HepG2 (cell line): ENCODE data around the gene MRPL48. TPM values are rescaled to one million over a fixed set of nuclear protein-coding genes. Genes with fewer than 3 reads are reported as not detected.

ENCODE experiments used
- HNRNPUL1 ChIP-seq: fragments of 200-400 bp; formaldehyde crosslinking; IDR thresholded peaks from 2 replicates; pipeline ENCODE4 v1.6.1; 2017; ENCODE audit warnings: low read depth, mild to moderate bottlenecking, low read length, moderate library complexity
- PAF1 ChIP-seq: IDR thresholded peaks from 2 replicates; pipeline ENCODE4 v1.6.1; 2016; ENCODE audit warnings: missing genetic modification reagents, missing compliant biosample characterization
- PBX3 ChIP-seq: sonication (generic); formaldehyde crosslinking; IDR thresholded peaks from 2 replicates; pipeline ENCODE4 v1.8.1; 2023; ENCODE audit warnings: missing genetic modification reagents, inconsistent platforms, borderline replicate concordance
- RBM39 ChIP-seq: fragments of 200-400 bp; formaldehyde crosslinking; IDR thresholded peaks from one replicate; pipeline ENCODE4 v1.6.1; 2018; ENCODE audit warnings: antibody characterized with exemption, mild to moderate bottlenecking, low read depth, low read length; ENCODE audit not compliant: poor library complexity, severe bottlenecking
- TCF7 ChIP-seq: sonication (generic); IDR thresholded peaks from 2 replicates; pipeline ENCODE4 v1.6.1; 2016; ENCODE audit warnings: antibody characterized with exemption, low read depth
- UBTF ChIP-seq: sonication (generic); formaldehyde crosslinking; IDR thresholded peaks from 2 replicates; pipeline ENCODE4 v1.4.0; 2020; ENCODE audit warnings: mild to moderate bottlenecking, missing genetic modification reagents
- ZFP1 ChIP-seq: IDR thresholded peaks from 2 replicates; pipeline ENCODE4 v1.6.1; 2016
- ZFP37 ChIP-seq: sonication (generic); formaldehyde crosslinking; IDR thresholded peaks from 2 replicates; pipeline ENCODE4 v1.4.0; 2020; ENCODE audit warnings: missing genetic modification reagents, borderline replicate concordance
- polyA plus RNA-seq, 8 experiments: library from polyadenylated mRNA; depleted of rRNA in 3 of 8; stranded (reverse) in 7 of 8; unstranded in 1 of 8; fragments of >200 nt; fragmentation: Illumina TruSeq in 4 of 8; extraction: Trizol in 4 of 8; gene quantifications; 2 replicates each; pipeline versions ENCODE4 v1.2.1 to v1.2.3, GENCODE V29; 2011 to 2016; ENCODE audit warnings: low read depth in 4 of 8, missing spikeins in 1 of 8, mixed read lengths in 1 of 8; ENCODE audit not compliant: insufficient read depth in 1 of 8
- total RNA-seq, 5 experiments: library from RNA; depleted of rRNA; stranded (reverse); fragments of >200 nt; fragmentation: Illumina TruSeq; extraction: Trizol; gene quantifications; 2 replicates each; pipeline ENCODE4 v1.2.3, GENCODE V29; 2016; ENCODE audit warnings: low read depth in 1 of 5
- TF ChIP-seq, protein P1 (sequence below), 2 experiments: sonication (generic) in 1 of 2; formaldehyde crosslinking in 1 of 2; IDR thresholded peaks; 2 replicates each; pipeline versions ENCODE4 v1.4.0 to v1.6.1; 2016 to 2020; ENCODE audit warnings: borderline replicate concordance in 1 of 2, low read depth in 1 of 2, mild to moderate bottlenecking in 1 of 2, missing genetic modification reagents in 1 of 2
- TF ChIP-seq, protein P2 (sequence below): sonication (generic); formaldehyde crosslinking; IDR thresholded peaks from 2 replicates; pipeline ENCODE4 v1.8.1; 2023; ENCODE audit warnings: mild to moderate bottlenecking, inconsistent platforms, moderate library complexity, missing genetic modification reagents, borderline replicate concordance

MRPL48 gene
- total and polyA plus RNA-seq, 2 of the 13 experiments (the other 11 are each of a cell fraction or from before 2014, with no cell fraction given): 61.2 to 67.9 TPM

DNA sequence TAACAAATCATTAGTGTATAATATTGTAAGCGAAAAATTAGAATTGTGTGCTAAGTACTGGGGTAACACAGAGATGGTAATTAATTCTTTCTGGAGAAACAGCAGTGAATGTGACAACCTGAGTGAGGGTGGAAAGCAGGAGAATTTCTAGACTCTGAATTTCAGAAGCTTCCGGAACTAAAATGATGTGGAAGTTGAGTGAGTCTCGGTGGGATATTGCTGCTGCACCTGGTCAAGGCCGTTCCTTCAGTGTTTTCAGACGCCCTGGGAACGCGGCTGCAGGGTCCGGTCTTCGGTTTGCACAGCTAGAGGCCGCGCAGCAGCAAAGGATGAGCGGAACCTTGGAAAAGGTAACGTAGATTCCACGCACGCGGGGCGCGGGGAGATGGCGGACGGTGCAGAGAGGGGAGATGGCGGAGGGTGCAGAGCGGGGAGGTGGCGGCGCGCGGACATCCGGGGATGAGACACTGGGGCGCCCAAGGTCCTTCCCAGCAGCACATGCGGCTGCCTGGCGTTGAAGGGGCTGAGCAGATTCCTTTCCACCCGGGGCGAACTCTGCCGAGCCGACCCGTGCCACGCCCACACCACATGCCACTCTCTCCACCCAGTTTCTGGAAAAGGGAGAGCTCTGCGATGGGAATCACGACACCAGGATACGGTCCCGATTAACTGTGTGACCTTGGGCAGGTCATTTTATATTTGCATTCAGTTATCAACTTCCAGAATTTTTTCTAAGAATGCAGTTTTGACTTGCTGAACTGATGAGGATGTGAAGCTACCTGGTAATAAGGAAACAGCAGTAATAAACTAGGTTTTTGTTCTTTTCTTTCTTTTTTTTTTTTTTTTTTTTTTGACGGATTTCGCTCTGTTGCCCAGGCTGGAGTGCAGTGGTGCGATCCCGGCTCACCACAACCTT lies at the start of gene MRPL48 (continued):
- TF ChIP-seq ZFP1 (CRISPR knock-in tag): peak; percentile 50; the same call in 1 of the 2 replicates
- no peak for TF ChIP-seq RBM39
- TF ChIP-seq TCF7: no peak
- TF ChIP-seq PBX3 (CRISPR knock-in tag): no peak
- TF ChIP-seq HNRNPUL1: no peak
- TF ChIP-seq, protein P1, sequence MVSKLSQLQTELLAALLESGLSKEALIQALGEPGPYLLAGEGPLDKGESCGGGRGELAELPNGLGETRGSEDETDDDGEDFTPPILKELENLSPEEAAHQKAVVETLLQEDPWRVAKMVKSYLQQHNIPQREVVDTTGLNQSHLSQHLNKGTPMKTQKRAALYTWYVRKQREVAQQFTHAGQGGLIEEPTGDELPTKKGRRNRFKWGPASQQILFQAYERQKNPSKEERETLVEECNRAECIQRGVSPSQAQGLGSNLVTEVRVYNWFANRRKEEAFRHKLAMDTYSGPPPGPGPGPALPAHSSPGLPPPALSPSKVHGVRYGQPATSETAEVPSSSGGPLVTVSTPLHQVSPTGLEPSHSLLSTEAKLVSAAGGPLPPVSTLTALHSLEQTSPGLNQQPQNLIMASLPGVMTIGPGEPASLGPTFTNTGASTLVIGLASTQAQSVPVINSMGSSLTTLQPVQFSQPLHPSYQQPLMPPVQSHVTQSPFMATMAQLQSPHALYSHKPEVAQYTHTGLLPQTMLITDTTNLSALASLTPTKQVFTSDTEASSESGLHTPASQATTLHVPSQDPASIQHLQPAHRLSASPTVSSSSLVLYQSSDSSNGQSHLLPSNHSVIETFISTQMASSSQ (IDR thresholded peaks at IDR 0.05; ENCODE audit: low read depth): peak; percentile 50; the same call in 1 of the 2 replicates
- TF ChIP-seq, protein P1 (CRISPR knock-in tag; IDR thresholded peaks at IDR 0.05; ENCODE audit: borderline replicate concordance): peak; percentile 74; the same call in 1 of the 2 replicates
- TF ChIP-seq PAF1 (CRISPR knock-in tag): no peak
- 0 out of 2 replicates have a peak, but pooled peaks have one; percentile 31 for TF ChIP-seq ZFP37
- TF ChIP-seq UBTF (CRISPR knock-in tag): peak; percentile 81
- TF ChIP-seq, protein P2, sequence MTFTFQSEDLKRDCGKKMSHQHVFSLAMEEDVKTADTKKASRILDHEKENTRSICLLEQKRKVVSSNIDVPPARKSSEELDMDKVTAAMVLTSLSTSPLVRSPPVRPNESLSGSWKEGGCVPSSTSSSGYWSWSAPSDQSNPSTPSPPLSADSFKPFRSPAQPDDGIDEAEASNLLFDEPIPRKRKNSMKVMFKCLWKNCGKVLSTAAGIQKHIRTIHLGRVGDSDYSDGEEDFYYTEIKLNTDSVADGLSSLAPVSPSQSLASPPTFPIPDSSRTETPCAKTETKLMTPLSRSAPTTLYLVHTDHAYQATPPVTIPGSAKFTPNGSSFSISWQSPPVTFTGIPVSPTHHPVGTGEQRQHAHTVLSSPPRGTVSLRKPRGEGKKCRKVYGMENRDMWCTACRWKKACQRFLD (CRISPR knock-in tag): no peak
